DOHH2 (cell line): Measurements from ENCODE around the gene TXNRD2.

Experiments
- EZH2phosphoT487 ChIP-seq: fragments of 200-600 bp; sonication (generic); IDR thresholded peaks from 2 replicates; pipeline ENCODE4 v1.6.1; 2017; ENCODE audit warnings: borderline replicate concordance, mild to moderate bottlenecking, antibody characterized with exemption, low read length, moderate library complexity, mixed read lengths
- TF ChIP-seq, protein P1 (sequence below): fragments of 200-600 bp; sonication (generic); IDR thresholded peaks from one replicate; pipeline ENCODE4 v1.5.1; 2014; ENCODE audit warnings: antibody characterized with exemption, mild to moderate bottlenecking, low read depth, low read length; ENCODE audit not compliant: poor library complexity, severe bottlenecking

DNA sequence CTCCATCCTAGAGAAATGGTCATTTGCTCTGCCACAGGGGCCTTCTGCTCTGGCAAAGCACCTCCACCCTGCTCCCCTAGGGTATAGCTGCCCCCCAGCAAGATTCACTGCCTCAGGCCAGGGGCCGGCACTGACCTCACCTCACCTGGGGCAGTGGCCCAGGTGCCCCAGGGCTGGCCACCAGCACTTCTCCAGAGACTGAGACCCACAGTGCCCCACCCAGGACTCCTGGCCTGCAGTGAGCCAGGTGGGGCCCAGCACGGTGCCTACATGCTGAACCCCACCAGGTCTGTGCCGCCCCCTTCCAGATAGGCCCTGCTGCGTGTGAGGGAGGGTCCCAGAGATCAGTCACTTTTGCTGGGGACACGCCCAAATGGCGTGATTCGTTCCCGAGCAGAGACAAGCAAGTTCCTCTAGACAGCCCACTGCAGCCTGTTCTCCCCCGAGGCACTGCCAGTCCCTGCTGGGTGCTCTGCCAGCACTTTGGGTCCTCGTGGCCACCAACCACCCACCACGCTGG, 97.7 kb downstream of the TXNRD2 start:
- TF ChIP-seq, protein P1, sequence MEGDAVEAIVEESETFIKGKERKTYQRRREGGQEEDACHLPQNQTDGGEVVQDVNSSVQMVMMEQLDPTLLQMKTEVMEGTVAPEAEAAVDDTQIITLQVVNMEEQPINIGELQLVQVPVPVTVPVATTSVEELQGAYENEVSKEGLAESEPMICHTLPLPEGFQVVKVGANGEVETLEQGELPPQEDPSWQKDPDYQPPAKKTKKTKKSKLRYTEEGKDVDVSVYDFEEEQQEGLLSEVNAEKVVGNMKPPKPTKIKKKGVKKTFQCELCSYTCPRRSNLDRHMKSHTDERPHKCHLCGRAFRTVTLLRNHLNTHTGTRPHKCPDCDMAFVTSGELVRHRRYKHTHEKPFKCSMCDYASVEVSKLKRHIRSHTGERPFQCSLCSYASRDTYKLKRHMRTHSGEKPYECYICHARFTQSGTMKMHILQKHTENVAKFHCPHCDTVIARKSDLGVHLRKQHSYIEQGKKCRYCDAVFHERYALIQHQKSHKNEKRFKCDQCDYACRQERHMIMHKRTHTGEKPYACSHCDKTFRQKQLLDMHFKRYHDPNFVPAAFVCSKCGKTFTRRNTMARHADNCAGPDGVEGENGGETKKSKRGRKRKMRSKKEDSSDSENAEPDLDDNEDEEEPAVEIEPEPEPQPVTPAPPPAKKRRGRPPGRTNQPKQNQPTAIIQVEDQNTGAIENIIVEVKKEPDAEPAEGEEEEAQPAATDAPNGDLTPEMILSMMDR, result no peak
- TF ChIP-seq EZH2phosphoT487, result no peak
